D341Med (cell line): Measurements from ENCODE around the gene FBXO31.

Experiments
- DNase-seq: peaks from one replicate; pipeline ENCODE4 v3.0.0; 2012; ENCODE audit warnings: low spot score

The FBXO31 gene

DNA sequence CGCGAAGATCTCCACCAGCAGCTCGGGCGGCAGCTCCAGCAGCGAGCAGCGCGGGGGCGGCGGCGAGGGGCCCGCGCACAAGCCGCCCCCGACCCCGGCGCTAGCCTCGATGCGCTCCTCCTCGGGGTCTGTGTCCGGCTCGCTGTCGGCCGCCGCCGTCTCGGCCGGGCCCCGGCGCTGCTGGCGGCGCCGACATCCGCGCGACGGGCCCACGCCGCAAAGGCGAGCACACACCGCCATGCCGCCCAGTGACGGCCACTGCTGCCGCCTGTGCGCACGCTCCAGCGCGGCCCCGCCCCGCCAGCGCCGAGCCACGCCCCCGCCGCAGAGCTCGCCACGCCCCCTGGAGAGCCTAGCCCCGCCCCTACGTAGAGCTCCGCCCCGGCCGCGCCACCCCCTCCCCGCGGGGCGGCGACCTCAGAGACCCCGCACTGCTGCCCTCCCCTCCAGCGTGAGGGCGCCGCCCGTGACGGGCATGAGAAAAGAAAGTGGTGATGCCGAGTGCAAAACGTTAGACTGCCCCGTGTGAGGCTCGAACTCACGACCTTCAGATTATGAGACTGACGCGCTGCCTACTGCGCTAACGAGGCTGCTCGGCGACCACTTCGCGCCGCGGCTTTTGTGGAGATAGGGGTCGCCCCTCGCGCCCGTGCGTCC lies at the start of gene FBXO31:
Gene FBXO31 (minus strand): TSS at position 272 of the 657 bp plus-strand sequence. CDS start 32 bp downstream, at position 240.
- DNase-seq, result peak; percentile 92

- DNase-seq, result peak; percentile 8
These were observed 48.8 kb upstream of the FBXO31 start for GRCh38 chr16:87432330-87432915.

GRCh38 chr16:87431926-87432325 lies 48.4 kb upstream of the FBXO31 start:
- DNase-seq, result no peak

DNA sequence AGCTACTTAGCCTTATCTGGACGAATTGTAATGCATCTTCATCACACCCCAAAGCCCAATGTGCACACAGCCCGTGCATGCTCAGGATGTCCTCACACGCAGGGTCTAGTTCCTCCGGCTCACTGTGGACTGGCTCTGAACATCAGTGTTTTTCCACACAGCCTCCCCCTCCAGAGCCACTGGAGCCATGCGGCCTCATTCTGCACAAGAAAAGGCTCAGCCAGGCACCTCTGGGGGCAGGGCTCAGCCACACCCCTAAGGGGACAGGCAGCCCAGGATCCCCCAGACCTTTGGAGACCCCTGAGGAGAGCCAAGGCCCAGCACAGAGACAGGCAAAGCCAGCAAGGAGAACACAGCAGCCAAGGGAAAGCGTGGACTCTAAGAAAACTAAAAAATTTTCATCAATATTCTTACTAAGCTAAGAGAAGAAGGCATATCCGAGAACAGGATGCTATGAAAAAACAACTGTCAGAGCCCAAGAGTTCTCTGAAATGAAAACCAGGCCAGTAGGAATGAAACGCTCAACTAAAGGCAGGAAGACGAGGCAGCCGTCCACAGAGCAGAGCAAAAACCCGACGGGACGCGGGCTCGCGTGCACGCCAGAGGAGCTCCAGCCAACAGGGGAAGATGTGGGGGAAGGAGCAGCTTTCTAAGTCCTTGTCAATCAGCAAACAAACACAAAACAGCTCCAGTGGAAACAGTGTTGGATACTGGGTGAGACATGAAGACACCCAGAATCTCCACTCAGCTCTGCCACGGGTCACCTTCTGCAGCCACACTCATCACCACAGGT lies 43.0 kb upstream of the FBXO31 start:
- peak; percentile 10 for DNase-seq

GRCh38 chr16:87425941-87426340 lies 42.4 kb upstream of the FBXO31 start:
- DNase-seq, result peak; percentile 7

DNA sequence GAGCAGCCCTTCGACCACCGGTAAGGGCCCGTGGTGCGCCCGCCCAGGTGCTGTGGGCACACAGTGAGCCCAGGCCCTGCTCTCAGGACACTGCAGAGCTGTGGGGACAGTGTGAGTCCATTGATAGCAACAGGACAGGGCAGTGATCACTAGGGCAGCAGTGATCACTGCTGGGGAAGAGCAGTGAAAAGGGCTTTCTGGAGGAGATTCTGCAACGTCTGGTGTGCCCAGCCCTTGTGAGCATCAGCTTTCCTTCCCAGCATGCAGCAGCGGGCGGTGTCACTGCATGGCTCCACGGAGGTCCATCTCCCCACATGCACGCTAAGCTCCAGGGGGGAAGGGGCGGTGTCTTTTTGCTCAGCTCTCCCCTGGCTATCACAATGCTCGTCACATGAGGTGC lies 40.7 kb upstream of the FBXO31 start:
- peak; percentile 14 for DNase-seq

DNA sequence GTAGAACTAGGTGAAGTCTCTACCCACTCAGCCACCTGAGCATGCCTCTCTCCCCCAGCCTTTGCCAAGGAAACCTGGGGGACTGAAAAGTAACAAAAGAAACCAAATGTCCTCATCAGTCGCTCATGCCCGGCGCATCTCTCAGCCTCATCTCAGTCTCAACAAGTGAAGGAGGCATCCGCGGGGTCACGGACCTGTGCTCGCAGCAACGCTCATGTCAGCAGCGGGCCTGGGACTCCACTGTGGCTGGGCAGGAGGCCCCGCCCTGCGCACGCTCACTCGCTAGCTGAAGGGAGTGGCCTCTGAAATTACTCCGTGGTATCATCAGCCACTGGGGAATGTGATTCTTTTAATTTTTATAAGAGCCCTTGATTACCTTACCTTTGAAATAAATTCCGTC lies 39.9 kb upstream of the FBXO31 start:
- peak; percentile 15 for DNase-seq

- no peak for DNase-seq
These were observed 38.5 kb upstream of the FBXO31 start for GRCh38 chr16:87422106-87422505.

- peak; percentile 9 for DNase-seq
These were observed 37.7 kb upstream of the FBXO31 start for GRCh38 chr16:87421003-87421912.

DNA sequence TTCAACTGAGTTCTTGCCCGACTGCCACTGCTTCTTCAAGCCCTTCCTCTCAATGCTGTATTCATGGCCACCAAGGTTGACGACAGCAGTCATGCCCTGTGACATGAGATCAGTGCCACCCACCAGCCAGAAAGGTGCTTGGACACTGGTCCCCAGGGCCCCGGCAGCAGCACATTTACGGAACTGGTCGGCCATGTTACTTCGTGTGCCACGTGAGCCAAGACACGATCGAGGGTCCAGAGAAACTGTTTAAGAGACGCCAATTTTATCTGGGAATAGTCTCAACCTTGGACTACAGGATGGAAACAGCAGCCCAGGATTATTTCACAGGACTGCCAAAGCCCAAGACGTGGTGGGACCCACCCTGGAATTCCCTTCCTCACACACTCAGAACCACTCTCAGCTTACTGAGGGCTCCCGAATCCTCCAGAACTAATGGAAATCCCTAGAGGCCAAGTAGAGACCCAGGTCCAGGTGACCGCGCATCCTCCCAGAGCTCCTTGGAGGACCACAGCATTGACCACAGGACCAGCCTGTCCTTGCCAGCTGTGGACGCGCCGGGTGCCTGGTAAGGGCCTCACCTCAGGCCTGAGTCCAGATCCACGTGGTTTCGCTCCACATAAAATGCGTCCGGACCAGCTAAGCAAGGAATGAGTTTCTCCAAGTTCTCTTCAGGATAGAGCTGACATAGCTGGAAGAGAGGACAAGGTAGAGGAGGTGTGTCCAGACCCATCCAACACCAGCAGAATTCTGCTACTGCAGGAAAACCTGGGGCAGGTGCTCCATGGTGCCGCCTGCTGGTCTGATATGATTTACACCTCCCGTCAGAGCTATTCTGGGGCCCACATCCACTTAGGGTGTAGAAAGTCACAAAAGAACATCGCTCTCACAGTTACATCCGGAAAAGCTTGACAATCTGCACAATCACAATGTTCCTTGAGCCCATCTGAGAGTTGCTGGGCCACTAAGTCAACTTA lies 36.7 kb upstream of the FBXO31 start:
- DNase-seq, result peak; percentile 26

- no peak for DNase-seq
These were observed 35.1 kb upstream of the FBXO31 start for GRCh38 chr16:87418644-87419043.

GRCh38 chr16:87418216-87418615 lies 34.6 kb upstream of the FBXO31 start:
- DNase-seq, result no peak

DNA sequence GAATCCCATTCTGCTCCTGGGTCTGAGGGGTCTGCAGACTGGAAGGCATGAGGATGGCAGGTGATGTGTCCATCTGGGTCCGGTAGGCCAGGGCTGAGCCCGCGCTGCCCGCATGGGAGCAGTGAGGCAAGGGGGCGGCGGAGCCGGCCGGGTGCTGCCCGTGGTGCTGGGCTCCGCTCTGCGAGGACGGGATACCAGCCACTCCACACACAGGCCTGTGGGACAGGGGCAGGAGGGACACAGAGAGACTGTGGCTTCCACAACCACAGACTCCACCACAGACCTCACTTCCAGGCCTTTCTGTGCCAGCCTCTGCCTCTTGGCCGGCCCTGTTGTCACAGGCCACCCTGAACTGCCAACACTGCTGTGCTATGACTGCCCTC lies 33.9 kb upstream of the FBXO31 start:
- DNase-seq, result no peak

GRCh38 chr16:87416826-87417527 lies 33.4 kb upstream of the FBXO31 start:
- no peak for DNase-seq

GRCh38 chr16:87415441-87415840 lies 31.9 kb upstream of the FBXO31 start:
- no peak for DNase-seq

DNA sequence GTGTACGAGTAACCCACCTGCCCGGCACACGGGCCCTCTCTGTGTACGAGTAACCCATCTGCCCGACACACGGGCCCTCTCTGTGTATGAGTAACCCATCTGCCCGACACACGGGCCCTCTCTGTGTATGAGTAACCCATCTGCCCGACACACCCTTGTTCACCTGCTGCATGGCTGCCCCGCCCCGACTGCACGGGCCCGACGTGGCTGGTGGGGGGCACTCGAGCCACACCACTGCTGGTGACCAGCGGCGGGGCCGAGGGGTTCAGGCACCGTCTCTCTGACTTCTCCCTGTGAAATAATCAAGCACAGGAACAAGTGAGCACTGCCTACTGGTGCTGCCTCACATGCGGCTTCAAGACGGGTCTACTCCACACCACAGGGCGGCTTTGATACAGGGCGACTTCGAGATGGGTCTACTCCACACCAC lies 30.7 kb upstream of the FBXO31 start:
- DNase-seq, result no peak

DNA sequence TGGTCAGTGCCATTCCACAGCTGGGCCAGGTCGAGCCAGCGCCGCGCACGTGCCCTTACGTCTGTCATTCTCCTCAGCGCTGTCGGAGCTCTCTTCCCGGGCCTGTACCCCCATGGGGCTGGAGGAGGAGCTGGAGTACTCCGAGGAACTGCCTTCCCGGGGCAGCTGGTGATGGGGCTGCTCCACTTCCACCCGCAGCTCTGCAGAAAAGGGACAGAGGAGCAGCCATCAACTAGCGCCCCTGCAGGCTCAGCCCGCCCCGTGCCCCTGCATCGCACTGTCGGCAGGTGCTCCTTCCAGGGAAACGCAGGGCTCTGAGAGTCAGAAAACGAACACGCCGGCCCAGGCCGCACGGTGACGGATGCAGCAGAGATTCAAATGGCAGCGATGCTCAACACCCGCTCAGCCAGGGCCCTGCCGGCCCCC lies 29.4 kb upstream of the FBXO31 start:
- DNase-seq, result no peak

- no peak for DNase-seq
These were observed 28.9 kb upstream of the FBXO31 start for GRCh38 chr16:87412371-87412995.

GRCh38 chr16:87411375-87412271 lies 28.0 kb upstream of the FBXO31 start:
- no peak for DNase-seq
